ENCODE results near the gene NF1. TPM values are rescaled to one million over a fixed set of nuclear protein-coding genes. Genes with fewer than 3 reads are reported as not detected.
"Not testable (repeated sequence)": the region's sequence is repeated elsewhere in the genome, so short reads cannot be mapped to it uniquely, and the experiment has no call there.

Gene NF1
- total RNA-seq, 2 experiments from 2014 or later = 15.5 to 18.7 TPM

GRCh38 chr17:31112001-31112661 is 17.4 kb downstream of the NF1 start:
- H3K27me3 Mint-ChIP-seq = no peaks in the 10 kb centered on the region
- intact Hi-C loops (cut with DNase I, micrococcal nuclease) = no loop called here
- H3K27me3 ChIP-seq (ENCODE audit: control insufficient read depth in 1 of 2, insufficient read depth in 2 of 2, low read length in 2 of 2) = no peaks in the 10 kb centered on the region
- no peaks in the 10 kb centered on the region for H3K36me3 ChIP-seq (ENCODE audit: insufficient read depth, low read length)
- POLR2A ChIA-PET = no interaction called here
- DNase-seq (no peak), ATAC-seq (ENCODE audit: poor library complexity) (no peak)
- H3K27ac ChIP-seq (ENCODE audit: low read depth in 1 of 2, low read length in 2 of 2) = no peak overlapping the region
- CTCF ChIA-PET = interaction anchor here (0.7 kb wide), 1 partner anchor 13 kb away, joined by 3 read pairs; no protein-coding TSS in a partner anchor
- no peak overlapping the region for H3K4me3 Mint-ChIP-seq
- no peak overlapping the region for H3K27ac Mint-ChIP-seq
- H3K9me3 Mint-ChIP-seq = no peaks in the 10 kb centered on the region
- no peak overlapping the region for H3K4me3 ChIP-seq (ENCODE audit: low read length)
- H3K9me3 ChIP-seq (ENCODE audit: control insufficient read depth in 1 of 2, insufficient read depth in 1 of 2, low read length in 2 of 2) = no peaks in the 10 kb centered on the region
- H3K36me3 Mint-ChIP-seq (ENCODE audit: low read depth) = no peaks in the 10 kb centered on the region
- no peaks in the 10 kb centered on the region for H3K4me1 Mint-ChIP-seq (ENCODE audit: low read depth)
- no peak for TF ChIP-seq CTCF (IDR thresholded peaks at IDR 0.05)
- H3K4me1 ChIP-seq (ENCODE audit: insufficient read depth, low read length) = no peaks in the 10 kb centered on the region

GRCh38 chr17:31113368-31113767 is 18.6 kb downstream of the NF1 start:
- H3K4me3 ChIP-seq (ENCODE audit: low read length); H3K27me3 Mint-ChIP-seq; H3K36me3 Mint-ChIP-seq (ENCODE audit: low read depth); H3K4me1 ChIP-seq (ENCODE audit: insufficient read depth, low read length); intact Hi-C loops (cut with DNase I, micrococcal nuclease); H3K9me3 Mint-ChIP-seq; DNase-seq; CTCF ChIA-PET; H3K4me1 Mint-ChIP-seq (ENCODE audit: low read depth); POLR2A ChIA-PET; H3K27ac ChIP-seq (ENCODE audit: low read depth in 1 of 2, low read length in 2 of 2); ATAC-seq (ENCODE audit: poor library complexity); H3K27ac Mint-ChIP-seq; H3K36me3 ChIP-seq (ENCODE audit: insufficient read depth, low read length); H3K9me3 ChIP-seq (ENCODE audit: control insufficient read depth in 1 of 2, insufficient read depth in 1 of 2, low read length in 2 of 2); H3K27me3 ChIP-seq (ENCODE audit: control insufficient read depth in 1 of 2, insufficient read depth in 2 of 2, low read length in 2 of 2); H3K4me3 Mint-ChIP-seq: not testable (repeated sequence)

GRCh38 chr17:31113939-31114338 is 19.2 kb downstream of the NF1 start:
- no peak for TF ChIP-seq CTCF (IDR thresholded peaks at IDR 0.05)

GRCh38 chr17:31114956-31115555 is 20.3 kb downstream of the NF1 start:
- intact Hi-C loops (cut with DNase I, micrococcal nuclease) = no loop called here
- H3K4me1 Mint-ChIP-seq (ENCODE audit: low read depth) = no peaks in the 10 kb centered on the region
- ChIA-PET POLR2A (no interaction called here), CTCF (no interaction called here)
- no peaks in the 10 kb centered on the region for H3K27me3 Mint-ChIP-seq
- ATAC-seq (ENCODE audit: poor library complexity) (no peak), DNase-seq (no peak)
- no peak overlapping the region for H3K27ac ChIP-seq (ENCODE audit: low read depth in 1 of 2, low read length in 2 of 2)
- H3K9me3 Mint-ChIP-seq = no peaks in the 10 kb centered on the region
- H3K4me3 ChIP-seq (ENCODE audit: low read length) = no peak overlapping the region
- H3K27me3 ChIP-seq (ENCODE audit: control insufficient read depth in 1 of 2, insufficient read depth in 2 of 2, low read length in 2 of 2) = no peaks in the 10 kb centered on the region
- no peak overlapping the region for H3K4me3 Mint-ChIP-seq
- H3K36me3 Mint-ChIP-seq (ENCODE audit: low read depth) = no peaks in the 10 kb centered on the region
- no peaks in the 10 kb centered on the region for H3K4me1 ChIP-seq (ENCODE audit: insufficient read depth, low read length)
- H3K9me3 ChIP-seq (ENCODE audit: control insufficient read depth in 1 of 2, insufficient read depth in 1 of 2, low read length in 2 of 2) = no peaks in the 10 kb centered on the region
- no peaks in the 10 kb centered on the region for H3K36me3 ChIP-seq (ENCODE audit: insufficient read depth, low read length)
- TF ChIP-seq CTCF (IDR thresholded peaks at IDR 0.05) = no peak
- no peak overlapping the region for H3K27ac Mint-ChIP-seq

More at GRCh38 chr17:31113939-31114338, 19.2 kb downstream of the NF1 start:
- Mint-ChIP-seq H3K4me1 (ENCODE audit: low read depth) (no peaks in the 10 kb centered on the region), H3K4me3 (no peak overlapping the region), H3K36me3 (ENCODE audit: low read depth) (no peaks in the 10 kb centered on the region), H3K27me3 (no peaks in the 10 kb centered on the region), H3K27ac (no peak overlapping the region), H3K9me3 (no peaks in the 10 kb centered on the region)
- H3K27me3 ChIP-seq (ENCODE audit: control insufficient read depth in 1 of 2, insufficient read depth in 2 of 2, low read length in 2 of 2) = no peaks in the 10 kb centered on the region
- DNase-seq (no peak), ATAC-seq (ENCODE audit: poor library complexity) (no peak)
- H3K9me3 ChIP-seq (ENCODE audit: control insufficient read depth in 1 of 2, insufficient read depth in 1 of 2, low read length in 2 of 2) = no peaks in the 10 kb centered on the region
- H3K27ac ChIP-seq (ENCODE audit: low read depth in 1 of 2, low read length in 2 of 2) = no peak overlapping the region
- H3K36me3 ChIP-seq (ENCODE audit: insufficient read depth, low read length) = no peaks in the 10 kb centered on the region
- no peak overlapping the region for H3K4me3 ChIP-seq (ENCODE audit: low read length)
- intact Hi-C loops (cut with DNase I, micrococcal nuclease) = no loop called here
- ChIA-PET POLR2A (no interaction called here), CTCF (no interaction called here)
- no peaks in the 10 kb centered on the region for H3K4me1 ChIP-seq (ENCODE audit: insufficient read depth, low read length)

Measured in CD4-positive, alpha-beta T cell (primary cell).